Measurements from ENCODE around the gene RPS5.
"Not testable (repeated sequence)": the region's sequence is repeated elsewhere in the genome, so short reads cannot be mapped to it uniquely, and the experiment has no call there.

Gene RPS5

GRCh38 chr19:58386576-58387337 lies at the start of gene RPS5:
RPS5 (plus strand) TSS chr19:58387269; CDS start chr19:58388138, 869 bp downstream.
- DNase-seq: peak; percentile 96

GRCh38 chr19:58338336-58338735 lies 48.7 kb upstream of the RPS5 start:
- no peak for DNase-seq

GRCh38 chr19:58338825-58339558 lies 48.1 kb upstream of the RPS5 start:
- DNase-seq: no peak

GRCh38 chr19:58345558-58345957 lies 41.5 kb upstream of the RPS5 start:
- no peak for DNase-seq

- peak; percentile 82 to 83 for DNase-seq
These were observed 39.8 kb upstream of the RPS5 start for GRCh38 chr19:58346961-58347929.

- DNase-seq: not testable (repeated sequence)
These were observed 39.0 kb upstream of the RPS5 start for GRCh38 chr19:58348080-58348479.

- DNase-seq: no peak
These were observed 37.5 kb upstream of the RPS5 start for GRCh38 chr19:58349590-58349989.

GRCh38 chr19:58350001-58350861 lies 36.8 kb upstream of the RPS5 start:
- DNase-seq: no peak

GRCh38 chr19:58350871-58351557 lies 36.1 kb upstream of the RPS5 start:
- no peak for DNase-seq

GRCh38 chr19:58351558-58351878 lies 35.6 kb upstream of the RPS5 start:
- DNase-seq: no peak

- no peak for DNase-seq
These were observed 34.9 kb upstream of the RPS5 start for GRCh38 chr19:58351990-58352755.

GRCh38 chr19:58352760-58353671 lies 34.1 kb upstream of the RPS5 start, which contains the start of gene A1BG:
A1BG (minus strand) TSS chr19:58353492; CDS start chr19:58353437, 55 bp downstream.
- DNase-seq: no peak

GRCh38 chr19:58353717-58354477 lies 33.2 kb upstream of the RPS5 start:
- DNase-seq: no peak

- DNase-seq: no peak
These were observed 32.5 kb upstream of the RPS5 start for GRCh38 chr19:58354478-58355030.

GRCh38 chr19:58355215-58355796 lies 31.8 kb upstream of the RPS5 start:
- DNase-seq: no peak

- DNase-seq: peak; percentile 47 to 65
These were observed 30.9 kb upstream of the RPS5 start for GRCh38 chr19:58355908-58356765.

Data from activated T-cell treated with anti-CD3 and anti-CD28 coated beads, Interleukin-2, amount 50 U/mL, for 48 hours (primary cell).